ENCODE data around the gene GBX2. TPM values are rescaled to one million over a fixed set of nuclear protein-coding genes. Genes with fewer than 3 reads are reported as not detected.

GBX2 gene
- total and polyA plus RNA-seq, 2 of the 8 experiments (the other 6 are each of a cell fraction or from before 2014, with no cell fraction given), result 0.38 to 0.89 TPM

DNA sequence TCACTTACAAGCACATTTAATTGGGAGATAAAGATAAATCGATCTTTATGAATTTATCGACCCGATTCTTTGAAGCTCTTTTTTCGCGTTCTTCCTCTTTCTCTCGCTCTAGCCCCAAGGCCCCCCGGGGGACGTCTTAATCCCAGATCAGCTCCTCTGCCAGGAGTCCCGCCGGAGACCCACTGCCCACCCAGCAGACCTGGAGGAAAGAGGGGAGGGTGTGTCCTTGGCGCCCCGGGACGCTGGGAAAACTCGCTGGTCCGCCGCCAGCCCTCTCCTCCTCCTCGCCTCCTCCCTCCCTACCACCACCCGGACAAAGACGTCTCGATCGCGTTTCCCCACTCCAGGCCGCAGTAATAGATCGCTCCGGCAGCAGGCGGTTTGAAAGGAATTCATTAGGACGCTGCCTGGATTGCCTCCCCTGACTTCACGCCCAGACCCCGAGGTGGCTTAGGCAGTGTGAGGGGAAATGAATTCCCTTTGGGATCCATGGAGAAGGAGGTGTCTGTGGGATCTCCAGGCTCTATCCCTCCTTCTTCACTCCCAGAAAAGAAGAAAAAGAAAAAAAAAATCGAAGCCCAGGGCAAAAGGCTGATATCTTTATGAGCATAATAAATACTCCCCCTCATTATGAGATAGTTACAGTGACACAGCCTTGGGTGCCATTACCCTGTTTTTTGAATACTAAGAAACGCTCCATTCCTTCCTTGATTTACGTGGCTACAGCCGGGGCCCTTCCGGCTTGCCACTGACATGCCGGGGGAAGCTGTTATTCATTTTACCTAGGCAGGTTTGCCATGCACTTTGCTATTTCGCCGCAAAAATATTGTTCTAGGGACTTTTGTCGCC is 1.8 kb upstream of the GBX2 start:
- Histone ChIP-seq H3K4ac (replicated peaks; ENCODE audit: insufficient read length, low read depth, low read length) (no peak overlapping the region), H3K9me3 (ENCODE audit: insufficient read depth in 2 of 2, low read depth in 1 of 2, low read length in 1 of 2) (no peaks in the 10 kb centered on the region), H2AFZ (ENCODE audit: low read length) (no peak overlapping the region), H3K9ac (replicated peaks in 1 of 4; ENCODE audit: extremely low read depth in 1 of 4, low read depth in 3 of 4, low read length in 3 of 4) (no peak overlapping the region), H3K27me3 (replicated peaks in 1 of 4; ENCODE audit: control insufficient read depth in 3 of 4, extremely low read depth in 1 of 4, insufficient read depth in 3 of 4, low read length in 3 of 4) (peaks cover 94 to 100% (median 98%) of the 10 kb centered on the region in 4 experiments), H3K23ac (ENCODE audit: insufficient read length) (no peak overlapping the region), H3K14ac (ENCODE audit: insufficient read length) (no peak overlapping the region), H4K20me1 (replicated peaks in 1 of 2; ENCODE audit: control insufficient read depth in 1 of 2, insufficient read depth in 2 of 2, low read length in 2 of 2) (peaks cover 33 to 34% of the 10 kb centered on the region in 2 experiments), H4K91ac (replicated peaks; ENCODE audit: insufficient read length, low read length) (no peak overlapping the region), H3K4me3 (ENCODE audit: extremely low read depth in 1 of 4, insufficient read depth in 2 of 4, low read depth in 3 of 4, low read length in 4 of 4) (peak overlapping the region in 3 of 4 experiments; percentile 7 to 59 (median 11); a peak in 4 of 8 replicates), H3K79me2 (ENCODE audit: control insufficient read depth in 1 of 2, insufficient read depth in 2 of 2, low read length in 2 of 2) (no peaks in the 10 kb centered on the region), H2AK5ac (ENCODE audit: low read depth, low read length) (no peak overlapping the region), H3K18ac (ENCODE audit: extremely low read depth, low read length) (0 out of 2 replicates have a peak overlapping the region, but pooled peaks have one; percentile 24), H2BK20ac (ENCODE audit: low read length) (no peak overlapping the region), H2BK5ac (ENCODE audit: low read depth, low read length) (no peak overlapping the region), H4K5ac (ENCODE audit: insufficient read length, low read depth, low read length) (no peak overlapping the region), H2BK15ac (ENCODE audit: low read length) (no peak overlapping the region; the same call in 1 of the 2 replicates), H3K4me1 (replicated peaks in 1 of 4; ENCODE audit: control insufficient read depth in 3 of 4, insufficient read depth in 4 of 4, low read length in 3 of 4) (peaks cover 22 to 69% (median 45%) of the 10 kb centered on the region in 4 experiments), H3K56ac (replicated peaks; ENCODE audit: insufficient read length, low read depth, low read length) (no peak overlapping the region), H3K23me2 (ENCODE audit: low read depth, low read length) (peaks cover 14% of the 10 kb centered on the region; the same call in 1 of the 2 replicates), H2BK12ac (ENCODE audit: low read depth, low read length) (peak overlapping the region; percentile 77), H3K36me3 (ENCODE audit: control insufficient read depth in 2 of 4, insufficient read depth in 4 of 4, low read length in 3 of 4) (peaks cover 0 to 7% (median 0%) of the 10 kb centered on the region in 4 experiments; a peak in 2 of 8 replicates), H3K4me2 (ENCODE audit: insufficient read depth in 1 of 2, low read depth in 2 of 2, low read length in 2 of 2) (peak overlapping the region; percentile 59 to 83), H3K27ac (ENCODE audit: low read depth, low read length) (no peak overlapping the region), H2BK120ac (replicated peaks; ENCODE audit: low read depth, low read length) (no peak overlapping the region), H3K79me1 (ENCODE audit: low read depth, low read length) (no peaks in the 10 kb centered on the region), H4K8ac (ENCODE audit: extremely low read depth, insufficient read depth, low read length) (no peak overlapping the region)
- ChIA-PET CTCF (ENCODE audit: partially characterized antibody) (interaction anchor here (0.6 to 3.1 kb wide), 16 partner anchors 8 to 390 kb away, joined by 3 to 18 read pairs (median 4); no protein-coding TSS in a partner anchor), POLR2A (ENCODE audit: partially characterized antibody) (interaction anchor here (0.7 to 4.9 kb wide), 5 partner anchors 8 to 204 kb away, joined by 3 to 54 read pairs (median 5); no protein-coding TSS in a partner anchor)
- 5% methylated on average over 33 of the region's 38 CpGs; no CpG with 5 or more reads in 1 of the 2 experiments for WGBS, 2 experiments (ENCODE audit: extremely low coverage in 1 of 2, insufficient coverage in 1 of 2, insufficient read length in 1 of 2, insufficient replicate concordance in 2 of 2, low coverage in 1 of 2, low lambda C conversion rate in 2 of 2, missing lambda C conversion rate in 1 of 2)
- peak in 1 of 2 experiments; percentile 62 for DNase-seq (ENCODE audit: low read depth in 1 of 2, low spot score in 2 of 2)
- FAIRE-seq, result no peak
- TF ChIP-seq MAX (IDR thresholded peaks at IDR 0.05) (no peak), CHD1 (IDR thresholded peaks at IDR 0.05; ENCODE audit: low read depth, low read length) (no peak), GTF2F1 (IDR thresholded peaks at IDR 0.05; ENCODE audit: borderline replicate concordance, low read depth, low read length) (no peak), POU5F1 (IDR thresholded peaks at IDR 0.05; ENCODE audit: low read depth, low read length) (no peak), EZH2 (IDR thresholded peaks at IDR 0.05; ENCODE audit: low read depth, low read length, severe bottlenecking) (peak; percentile 80), RXRA (IDR thresholded peaks at IDR 0.05; ENCODE audit: insufficient read depth, low read depth, low read length) (no peak), SUZ12 (IDR thresholded peaks at IDR 0.05; ENCODE audit: low read length) (peak; percentile 28), NANOG (IDR thresholded peaks at IDR 0.05; ENCODE audit: insufficient read depth, low read depth, low read length, poor library complexity, severe bottlenecking) (no peak), CHD2 (IDR thresholded peaks at IDR 0.05; ENCODE audit: low read length) (no peak), RNF2 (IDR thresholded peaks at IDR 0.05; ENCODE audit: borderline replicate concordance, low read depth, low read length, missing control alignments, poor library complexity, severe bottlenecking) (peak; percentile 62)

Measured in H1 (cell line).